OCI-LY7 (cell line): Measurements from ENCODE around the gene FHIT. TPM values are rescaled to one million over a fixed set of nuclear protein-coding genes. Genes with fewer than 3 reads are reported as not detected.

Experiments
- BruUV-seq: library from RNA; stranded (reverse); fragments of 400-500 nt; replicated peaks from 2 replicates; lab custom pipeline; 2021; lab: Mats Ljungman, UMichigan
- CTCF ChIA-PET: fragments of 300-600 bp; sonication (Branson Sonifier 250); formaldehyde crosslinking; loops from one replicate; lab custom pipeline; 2022; ENCODE audit warnings: antibody characterized with exemption; ENCODE audit not compliant: unreplicated experiment; lab: Charles Lee
- POLR2A ChIA-PET: fragments of 300-600 bp; sonication (Branson Sonifier 250); formaldehyde crosslinking; loops from one replicate; lab custom pipeline; 2022; ENCODE audit warnings: antibody characterized with exemption; lab: Charles Lee
- DNase-seq: peaks from one replicate; pipeline ENCODE4 v3.0.0-alpha.2; 2015; ENCODE audit warnings: low spot score
- H2AFZ ChIP-seq: fragments of 200-600 bp; sonication (generic), shearing (Covaris generic); 2 replicates; pipeline ENCODE4 v1.6.1; 2014; ENCODE audit warnings: mild to moderate bottlenecking, antibody characterized with exemption, low read length, moderate library complexity
- H3K27ac ChIP-seq: fragments of 200-600 bp; sonication (generic); 2 replicates; pipeline ENCODE4 v1.5.1; 2014; ENCODE audit warnings: mixed run types, low read depth, mild to moderate bottlenecking, moderate library complexity, low read length, inconsistent platforms; ENCODE audit not compliant: poor library complexity, severe bottlenecking
- H3K36me3 ChIP-seq: fragments of 200-600 bp; sonication (generic); 2 replicates; pipeline ENCODE4 v1.6.1; 2014; ENCODE audit warnings: mild to moderate bottlenecking, antibody characterized with exemption, low read length, moderate library complexity, mixed read lengths; ENCODE audit not compliant: insufficient read depth
- H3K4me1 ChIP-seq: fragments of 200-600 bp; sonication (generic); 2 replicates; pipeline ENCODE4 v1.5.1; 2014; ENCODE audit warnings: mild to moderate bottlenecking, low read length; ENCODE audit not compliant: insufficient read depth, poor library complexity, severe bottlenecking
- H3K4me2 ChIP-seq: fragments of 200-600 bp; sonication (generic); 2 replicates; pipeline ENCODE4 v1.6.1; 2014; ENCODE audit warnings: mild to moderate bottlenecking, low read length
- H3K4me3 ChIP-seq: fragments of 200-600 bp; sonication (generic); 2 replicates; pipeline ENCODE4 v1.5.1; 2014; ENCODE audit warnings: mild to moderate bottlenecking, low read depth, low read length; ENCODE audit not compliant: poor library complexity, severe bottlenecking
- H3K79me2 ChIP-seq: fragments of 200-600 bp; sonication (generic); 2 replicates; pipeline ENCODE4 v1.6.1; 2016; ENCODE audit warnings: low read depth, mild to moderate bottlenecking, low read length, moderate library complexity, mixed read lengths; ENCODE audit not compliant: insufficient read depth
- H3K9me2 ChIP-seq: fragments of 200-600 bp; sonication (generic); 2 replicates; pipeline ENCODE4 v1.6.1; 2016; ENCODE audit warnings: mild to moderate bottlenecking, low read length, mixed read lengths; ENCODE audit not compliant: insufficient read depth
- H3K9me3 ChIP-seq: fragments of 200-600 bp; sonication (generic); 2 replicates; pipeline ENCODE4 v1.6.1; 2014; ENCODE audit warnings: mild to moderate bottlenecking, mixed run types, low read length, mixed read lengths
- H4K20me1 ChIP-seq: fragments of 200-600 bp; sonication (generic); 2 replicates; pipeline ENCODE4 v1.6.1; 2014; ENCODE audit warnings: mild to moderate bottlenecking, antibody characterized with exemption, low read length, moderate library complexity, mixed read lengths; ENCODE audit not compliant: insufficient read depth
- CTCF ChIP-seq: fragments of 200-600 bp; sonication (generic); conservative IDR thresholded peaks from 2 replicates; pipeline ENCODE4 v1.5.1; 2014; ENCODE audit warnings: mild to moderate bottlenecking, antibody characterized with exemption, low read length, moderate library complexity, mixed read lengths
- EZH2phosphoT487 ChIP-seq: fragments of 200-600 bp; sonication (generic); IDR thresholded peaks from 2 replicates; pipeline ENCODE4 v1.6.1; 2018; ENCODE audit warnings: low read depth, borderline replicate concordance, mild to moderate bottlenecking, mixed run types, antibody characterized with exemption, low read length, moderate library complexity, mixed read lengths
- intact Hi-C: fragments of 100-400 bp; cut with micrococcal nuclease; formaldehyde crosslinking; loops from one replicate; pipeline ENCODE4 v1.10.0; 2022; ENCODE audit not compliant: unreplicated experiment
- total RNA-seq, 2 experiments: library from RNA; depleted of rRNA in 1 of 2; stranded (reverse); fragments of >200 nt in 1 of 2; shearing (Covaris generic) in 1 of 2; gene quantifications; 2 replicates each; pipeline ENCODE4 v1.2.3, GENCODE V29; 2014 to 2022

The FHIT gene
- total RNA-seq, 2 experiments from 2014 or later = 5.0 to 10.9 TPM

GRCh38 chr3:60365360-60365759, 885.9 kb downstream of the FHIT start:
- H4K20me1 ChIP-seq = no peaks in the 10 kb centered on the region
- ChIA-PET CTCF (no interaction called here), POLR2A (no interaction called here)
- DNase-seq = no peak
- no peak overlapping the region for H3K27ac ChIP-seq
- H3K36me3 ChIP-seq = no peaks in the 10 kb centered on the region
- H3K4me3 ChIP-seq = no peak overlapping the region
- no peak overlapping the region for H3K4me2 ChIP-seq
- TF ChIP-seq CTCF (no peak), EZH2phosphoT487 (no peak)
- no peaks in the 10 kb centered on the region for H3K9me2 ChIP-seq
- no peaks in the 10 kb centered on the region for H3K9me3 ChIP-seq
- no peaks in the 10 kb centered on the region for H3K4me1 ChIP-seq
- no peak overlapping the region for H2AFZ ChIP-seq
- BruUV-seq = no TSS peak
- intact Hi-C loops = no loop called here
- no peaks in the 10 kb centered on the region for H3K79me2 ChIP-seq

- H3K9me2 ChIP-seq = no peaks in the 10 kb centered on the region
- intact Hi-C loops = no loop called here
- no peaks in the 10 kb centered on the region for H3K36me3 ChIP-seq
- H3K4me1 ChIP-seq = no peaks in the 10 kb centered on the region
- TF ChIP-seq EZH2phosphoT487 (no peak), CTCF (no peak)
- no TSS peak for BruUV-seq
- DNase-seq = no peak
- ChIA-PET POLR2A (no interaction called here), CTCF (no interaction called here)
- no peaks in the 10 kb centered on the region for H3K9me3 ChIP-seq
- no peak overlapping the region for H2AFZ ChIP-seq
- H3K27ac ChIP-seq = no peak overlapping the region
- no peak overlapping the region for H3K4me3 ChIP-seq
- H3K4me2 ChIP-seq = no peak overlapping the region
- H4K20me1 ChIP-seq = no peaks in the 10 kb centered on the region
- no peaks in the 10 kb centered on the region for H3K79me2 ChIP-seq
Measured at GRCh38 chr3:60364475-60364874, 886.8 kb downstream of the FHIT start.

GRCh38 chr3:60363817-60364216, 887.4 kb downstream of the FHIT start:
- ChIA-PET CTCF (no interaction called here), POLR2A (no interaction called here)

More at GRCh38 chr3:60363817-60364216, 887.4 kb downstream of the FHIT start:
- Histone ChIP-seq H3K4me1 (no peaks in the 10 kb centered on the region), H3K9me2 (no peaks in the 10 kb centered on the region), H3K9me3 (no peaks in the 10 kb centered on the region), H3K79me2 (no peaks in the 10 kb centered on the region), H3K4me2 (no peak overlapping the region), H4K20me1 (no peaks in the 10 kb centered on the region), H3K27ac (no peak overlapping the region), H2AFZ (no peak overlapping the region), H3K36me3 (no peaks in the 10 kb centered on the region), H3K4me3 (no peak overlapping the region)
- DNase-seq = no peak
- no TSS peak for BruUV-seq
- intact Hi-C loops = no loop called here
- TF ChIP-seq EZH2phosphoT487 (no peak), CTCF (no peak)
